ENCODE results near the gene UGT2B7.

DNA sequence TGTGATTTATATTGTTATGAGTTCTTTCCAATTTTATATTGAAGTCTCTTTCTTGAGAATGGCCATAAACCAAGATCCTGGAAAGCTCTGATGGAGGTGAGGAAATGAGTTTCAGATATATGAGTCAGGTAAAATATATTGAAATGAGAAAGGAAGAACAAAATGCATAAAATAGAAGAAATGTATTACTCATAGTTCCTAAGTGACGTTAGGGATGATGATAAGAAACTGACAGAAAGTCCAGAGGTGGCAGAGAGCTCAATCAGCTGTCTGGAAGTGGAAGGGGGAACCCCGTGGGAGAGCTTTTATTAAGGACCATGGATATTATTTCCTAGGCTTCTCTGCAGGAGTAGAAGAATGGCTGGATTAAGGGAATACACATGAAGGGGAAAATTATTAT, 24.6 kb downstream of the UGT2B7 start:
- TF ChIP-seq, protein P1, sequence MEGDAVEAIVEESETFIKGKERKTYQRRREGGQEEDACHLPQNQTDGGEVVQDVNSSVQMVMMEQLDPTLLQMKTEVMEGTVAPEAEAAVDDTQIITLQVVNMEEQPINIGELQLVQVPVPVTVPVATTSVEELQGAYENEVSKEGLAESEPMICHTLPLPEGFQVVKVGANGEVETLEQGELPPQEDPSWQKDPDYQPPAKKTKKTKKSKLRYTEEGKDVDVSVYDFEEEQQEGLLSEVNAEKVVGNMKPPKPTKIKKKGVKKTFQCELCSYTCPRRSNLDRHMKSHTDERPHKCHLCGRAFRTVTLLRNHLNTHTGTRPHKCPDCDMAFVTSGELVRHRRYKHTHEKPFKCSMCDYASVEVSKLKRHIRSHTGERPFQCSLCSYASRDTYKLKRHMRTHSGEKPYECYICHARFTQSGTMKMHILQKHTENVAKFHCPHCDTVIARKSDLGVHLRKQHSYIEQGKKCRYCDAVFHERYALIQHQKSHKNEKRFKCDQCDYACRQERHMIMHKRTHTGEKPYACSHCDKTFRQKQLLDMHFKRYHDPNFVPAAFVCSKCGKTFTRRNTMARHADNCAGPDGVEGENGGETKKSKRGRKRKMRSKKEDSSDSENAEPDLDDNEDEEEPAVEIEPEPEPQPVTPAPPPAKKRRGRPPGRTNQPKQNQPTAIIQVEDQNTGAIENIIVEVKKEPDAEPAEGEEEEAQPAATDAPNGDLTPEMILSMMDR (IDR thresholded peaks at IDR 0.05): no peak
- TF ChIP-seq, protein P2, sequence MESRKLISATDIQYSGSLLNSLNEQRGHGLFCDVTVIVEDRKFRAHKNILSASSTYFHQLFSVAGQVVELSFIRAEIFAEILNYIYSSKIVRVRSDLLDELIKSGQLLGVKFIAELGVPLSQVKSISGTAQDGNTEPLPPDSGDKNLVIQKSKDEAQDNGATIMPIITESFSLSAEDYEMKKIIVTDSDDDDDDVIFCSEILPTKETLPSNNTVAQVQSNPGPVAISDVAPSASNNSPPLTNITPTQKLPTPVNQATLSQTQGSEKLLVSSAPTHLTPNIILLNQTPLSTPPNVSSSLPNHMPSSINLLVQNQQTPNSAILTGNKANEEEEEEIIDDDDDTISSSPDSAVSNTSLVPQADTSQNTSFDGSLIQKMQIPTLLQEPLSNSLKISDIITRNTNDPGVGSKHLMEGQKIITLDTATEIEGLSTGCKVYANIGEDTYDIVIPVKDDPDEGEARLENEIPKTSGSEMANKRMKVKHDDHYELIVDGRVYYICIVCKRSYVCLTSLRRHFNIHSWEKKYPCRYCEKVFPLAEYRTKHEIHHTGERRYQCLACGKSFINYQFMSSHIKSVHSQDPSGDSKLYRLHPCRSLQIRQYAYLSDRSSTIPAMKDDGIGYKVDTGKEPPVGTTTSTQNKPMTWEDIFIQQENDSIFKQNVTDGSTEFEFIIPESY (IDR thresholded peaks at IDR 0.05; ENCODE audit: borderline replicate concordance, low read depth): no peak
- TF ChIP-seq SIN3A (IDR thresholded peaks at IDR 0.05; ENCODE audit: borderline replicate concordance, low read depth, low read length) (no peak), NFIC (IDR thresholded peaks at IDR 0.05; ENCODE audit: borderline replicate concordance) (no peak), RFX5 (IDR thresholded peaks at IDR 0.05; ENCODE audit: low read length) (no peak), RAD21 (IDR thresholded peaks at IDR 0.05; ENCODE audit: low read length) (no peak), MEF2A (IDR thresholded peaks at IDR 0.05; ENCODE audit: borderline replicate concordance, low read depth) (no peak), CHD2 (IDR thresholded peaks at IDR 0.05; ENCODE audit: low read length, partially characterized antibody) (no peak), POLR2AphosphoS5 (IDR thresholded peaks at IDR 0.05; ENCODE audit: low read depth, low read length) (no peak), GABPA (IDR thresholded peaks at IDR 0.05; ENCODE audit: low read depth) (no peak), EP300 (IDR thresholded peaks at IDR 0.05; ENCODE audit: borderline replicate concordance in 1 of 2, low read depth in 1 of 2, low read length in 1 of 2) (no peak)
- TF ChIP-seq, protein P3, sequence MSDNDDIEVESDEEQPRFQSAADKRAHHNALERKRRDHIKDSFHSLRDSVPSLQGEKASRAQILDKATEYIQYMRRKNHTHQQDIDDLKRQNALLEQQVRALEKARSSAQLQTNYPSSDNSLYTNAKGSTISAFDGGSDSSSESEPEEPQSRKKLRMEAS (IDR thresholded peaks at IDR 0.05; ENCODE audit: low read depth): no peak
- TF ChIP-seq, protein P4, sequence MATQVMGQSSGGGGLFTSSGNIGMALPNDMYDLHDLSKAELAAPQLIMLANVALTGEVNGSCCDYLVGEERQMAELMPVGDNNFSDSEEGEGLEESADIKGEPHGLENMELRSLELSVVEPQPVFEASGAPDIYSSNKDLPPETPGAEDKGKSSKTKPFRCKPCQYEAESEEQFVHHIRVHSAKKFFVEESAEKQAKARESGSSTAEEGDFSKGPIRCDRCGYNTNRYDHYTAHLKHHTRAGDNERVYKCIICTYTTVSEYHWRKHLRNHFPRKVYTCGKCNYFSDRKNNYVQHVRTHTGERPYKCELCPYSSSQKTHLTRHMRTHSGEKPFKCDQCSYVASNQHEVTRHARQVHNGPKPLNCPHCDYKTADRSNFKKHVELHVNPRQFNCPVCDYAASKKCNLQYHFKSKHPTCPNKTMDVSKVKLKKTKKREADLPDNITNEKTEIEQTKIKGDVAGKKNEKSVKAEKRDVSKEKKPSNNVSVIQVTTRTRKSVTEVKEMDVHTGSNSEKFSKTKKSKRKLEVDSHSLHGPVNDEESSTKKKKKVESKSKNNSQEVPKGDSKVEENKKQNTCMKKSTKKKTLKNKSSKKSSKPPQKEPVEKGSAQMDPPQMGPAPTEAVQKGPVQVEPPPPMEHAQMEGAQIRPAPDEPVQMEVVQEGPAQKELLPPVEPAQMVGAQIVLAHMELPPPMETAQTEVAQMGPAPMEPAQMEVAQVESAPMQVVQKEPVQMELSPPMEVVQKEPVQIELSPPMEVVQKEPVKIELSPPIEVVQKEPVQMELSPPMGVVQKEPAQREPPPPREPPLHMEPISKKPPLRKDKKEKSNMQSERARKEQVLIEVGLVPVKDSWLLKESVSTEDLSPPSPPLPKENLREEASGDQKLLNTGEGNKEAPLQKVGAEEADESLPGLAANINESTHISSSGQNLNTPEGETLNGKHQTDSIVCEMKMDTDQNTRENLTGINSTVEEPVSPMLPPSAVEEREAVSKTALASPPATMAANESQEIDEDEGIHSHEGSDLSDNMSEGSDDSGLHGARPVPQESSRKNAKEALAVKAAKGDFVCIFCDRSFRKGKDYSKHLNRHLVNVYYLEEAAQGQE (IDR thresholded peaks at IDR 0.05; ENCODE audit: low read depth, low read length): no peak

Measured in SK-N-SH (cell line).